Measurements from ENCODE around the gene PPFIA1. TPM values are rescaled to one million over a fixed set of nuclear protein-coding genes. Genes with fewer than 3 reads are reported as not detected.
A peak's percentile ranks its signal among the peaks of the same experiment; 100 is the strongest.
"Not testable (repeated sequence)": the region's sequence is repeated elsewhere in the genome, so short reads cannot be mapped to it uniquely, and the experiment has no call there.

The PPFIA1 gene
- total RNA-seq, 1 experiment from 2014 or later = 75.1 TPM

DNA sequence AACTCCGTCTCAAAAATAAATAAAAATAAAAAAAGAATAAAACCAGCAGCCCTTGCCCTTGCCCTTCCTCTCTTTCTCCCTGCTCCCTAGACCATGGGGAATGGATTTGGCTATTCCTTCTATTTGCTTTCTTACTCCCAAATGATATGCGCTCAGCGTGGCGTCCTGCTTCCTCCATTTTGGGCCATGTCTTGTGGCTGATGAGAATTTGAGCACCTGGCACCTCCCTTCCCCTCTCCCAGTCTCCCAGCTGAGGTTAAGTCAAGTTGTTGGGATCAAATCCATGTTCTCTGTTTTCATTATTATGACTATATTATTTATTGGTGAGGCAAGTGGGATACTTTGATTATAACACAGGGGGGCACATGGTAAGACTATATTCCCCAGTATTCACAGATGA, 117.1 kb downstream of the PPFIA1 start (continued):
- TF ChIP-seq, protein P1, sequence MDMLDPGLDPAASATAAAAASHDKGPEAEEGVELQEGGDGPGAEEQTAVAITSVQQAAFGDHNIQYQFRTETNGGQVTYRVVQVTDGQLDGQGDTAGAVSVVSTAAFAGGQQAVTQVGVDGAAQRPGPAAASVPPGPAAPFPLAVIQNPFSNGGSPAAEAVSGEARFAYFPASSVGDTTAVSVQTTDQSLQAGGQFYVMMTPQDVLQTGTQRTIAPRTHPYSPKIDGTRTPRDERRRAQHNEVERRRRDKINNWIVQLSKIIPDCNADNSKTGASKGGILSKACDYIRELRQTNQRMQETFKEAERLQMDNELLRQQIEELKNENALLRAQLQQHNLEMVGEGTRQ (CRISPR knock-in tag; IDR thresholded peaks at IDR 0.05) = no peak

DNA sequence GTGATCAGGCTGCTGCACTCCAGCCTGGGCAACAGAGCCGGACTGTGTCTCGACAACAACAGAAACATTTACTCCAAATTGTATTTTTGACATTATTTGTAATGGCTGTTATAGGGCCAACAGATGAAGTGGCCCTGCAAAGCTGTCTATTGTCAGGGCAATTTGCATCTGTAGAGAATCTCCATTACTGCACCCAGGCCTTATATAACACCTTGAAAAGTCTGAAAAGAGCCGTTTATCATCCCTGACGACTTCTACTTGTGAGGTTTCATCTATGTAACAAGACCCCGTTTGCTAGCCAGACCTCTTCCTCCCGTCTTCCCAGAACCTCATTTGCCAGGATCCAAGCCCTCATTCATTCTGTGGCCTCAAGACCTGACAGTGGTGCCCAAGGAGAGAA, 118.7 kb downstream of the PPFIA1 start:
- Mint-ChIP-seq H3K27ac (peak overlapping the region; percentile 91), H3K9me3 (no peaks in the 10 kb centered on the region), H3K4me3 (no peak overlapping the region), H3K36me3 (peaks cover 38% of the 10 kb centered on the region), H3K27me3 (ENCODE audit: low read depth) (no peaks in the 10 kb centered on the region), H3K4me1 (peaks cover 44% of the 10 kb centered on the region)
- ChIA-PET POLR2A (no interaction called here), CTCF (interaction anchor here (1.8 kb wide), 1 partner anchor 11 kb away, joined by 5 read pairs; no protein-coding TSS in a partner anchor)
- DNase-seq (ENCODE audit: low spot score) = no peak
- ATAC-seq = peak; percentile 8
- TF ChIP-seq, protein P2, sequence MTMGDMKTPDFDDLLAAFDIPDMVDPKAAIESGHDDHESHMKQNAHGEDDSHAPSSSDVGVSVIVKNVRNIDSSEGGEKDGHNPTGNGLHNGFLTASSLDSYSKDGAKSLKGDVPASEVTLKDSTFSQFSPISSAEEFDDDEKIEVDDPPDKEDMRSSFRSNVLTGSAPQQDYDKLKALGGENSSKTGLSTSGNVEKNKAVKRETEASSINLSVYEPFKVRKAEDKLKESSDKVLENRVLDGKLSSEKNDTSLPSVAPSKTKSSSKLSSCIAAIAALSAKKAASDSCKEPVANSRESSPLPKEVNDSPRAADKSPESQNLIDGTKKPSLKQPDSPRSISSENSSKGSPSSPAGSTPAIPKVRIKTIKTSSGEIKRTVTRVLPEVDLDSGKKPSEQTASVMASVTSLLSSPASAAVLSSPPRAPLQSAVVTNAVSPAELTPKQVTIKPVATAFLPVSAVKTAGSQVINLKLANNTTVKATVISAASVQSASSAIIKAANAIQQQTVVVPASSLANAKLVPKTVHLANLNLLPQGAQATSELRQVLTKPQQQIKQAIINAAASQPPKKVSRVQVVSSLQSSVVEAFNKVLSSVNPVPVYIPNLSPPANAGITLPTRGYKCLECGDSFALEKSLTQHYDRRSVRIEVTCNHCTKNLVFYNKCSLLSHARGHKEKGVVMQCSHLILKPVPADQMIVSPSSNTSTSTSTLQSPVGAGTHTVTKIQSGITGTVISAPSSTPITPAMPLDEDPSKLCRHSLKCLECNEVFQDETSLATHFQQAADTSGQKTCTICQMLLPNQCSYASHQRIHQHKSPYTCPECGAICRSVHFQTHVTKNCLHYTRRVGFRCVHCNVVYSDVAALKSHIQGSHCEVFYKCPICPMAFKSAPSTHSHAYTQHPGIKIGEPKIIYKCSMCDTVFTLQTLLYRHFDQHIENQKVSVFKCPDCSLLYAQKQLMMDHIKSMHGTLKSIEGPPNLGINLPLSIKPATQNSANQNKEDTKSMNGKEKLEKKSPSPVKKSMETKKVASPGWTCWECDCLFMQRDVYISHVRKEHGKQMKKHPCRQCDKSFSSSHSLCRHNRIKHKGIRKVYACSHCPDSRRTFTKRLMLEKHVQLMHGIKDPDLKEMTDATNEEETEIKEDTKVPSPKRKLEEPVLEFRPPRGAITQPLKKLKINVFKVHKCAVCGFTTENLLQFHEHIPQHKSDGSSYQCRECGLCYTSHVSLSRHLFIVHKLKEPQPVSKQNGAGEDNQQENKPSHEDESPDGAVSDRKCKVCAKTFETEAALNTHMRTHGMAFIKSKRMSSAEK (CRISPR knock-in tag; IDR thresholded peaks at IDR 0.05; ENCODE audit: borderline replicate concordance) = no peak
- TF ChIP-seq SMAD4 (CRISPR knock-in tag; IDR thresholded peaks at IDR 0.05) = no peak

DNA sequence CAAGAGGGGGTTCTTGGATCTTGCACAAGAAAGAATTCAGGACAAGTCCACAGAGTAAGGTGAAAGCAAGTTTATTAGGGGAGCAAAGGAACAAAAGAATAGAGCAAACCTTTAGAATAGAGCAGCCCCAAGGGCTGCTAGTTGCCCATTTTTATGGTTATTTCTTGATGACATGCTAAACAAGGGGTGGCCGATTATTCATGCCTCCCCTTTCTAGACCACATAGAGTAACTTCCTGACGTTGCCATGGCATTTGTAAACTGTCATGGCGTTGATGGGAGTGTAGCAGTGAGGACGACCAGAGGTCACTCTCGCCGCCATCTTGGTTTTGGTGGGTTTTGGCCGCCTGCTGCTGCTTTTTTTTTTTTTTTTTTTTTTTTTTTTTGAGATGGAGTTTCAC, 120.4 kb downstream of the PPFIA1 start:
- peaks cover 33% of the 10 kb centered on the region for H3K36me3 Mint-ChIP-seq
- DNase-seq (ENCODE audit: low spot score); H3K4me3 Mint-ChIP-seq; POLR2A ChIA-PET; H3K9me3 Mint-ChIP-seq; H3K27me3 Mint-ChIP-seq (ENCODE audit: low read depth): not testable (repeated sequence)
- TF ChIP-seq ESRRA (CRISPR knock-in tag; IDR thresholded peaks at IDR 0.05; ENCODE audit: borderline replicate concordance) = peak; percentile 76; the same call in 1 of the 2 replicates
- peak; percentile 16 for ATAC-seq
- peak overlapping the region; percentile 83 for H3K27ac Mint-ChIP-seq
- CTCF ChIA-PET = interaction anchor here (0.7 kb wide), 1 partner anchor 178 kb away, joined by 5 read pairs; no protein-coding TSS in a partner anchor
- H3K4me1 Mint-ChIP-seq = peaks cover 33% of the 10 kb centered on the region

DNA sequence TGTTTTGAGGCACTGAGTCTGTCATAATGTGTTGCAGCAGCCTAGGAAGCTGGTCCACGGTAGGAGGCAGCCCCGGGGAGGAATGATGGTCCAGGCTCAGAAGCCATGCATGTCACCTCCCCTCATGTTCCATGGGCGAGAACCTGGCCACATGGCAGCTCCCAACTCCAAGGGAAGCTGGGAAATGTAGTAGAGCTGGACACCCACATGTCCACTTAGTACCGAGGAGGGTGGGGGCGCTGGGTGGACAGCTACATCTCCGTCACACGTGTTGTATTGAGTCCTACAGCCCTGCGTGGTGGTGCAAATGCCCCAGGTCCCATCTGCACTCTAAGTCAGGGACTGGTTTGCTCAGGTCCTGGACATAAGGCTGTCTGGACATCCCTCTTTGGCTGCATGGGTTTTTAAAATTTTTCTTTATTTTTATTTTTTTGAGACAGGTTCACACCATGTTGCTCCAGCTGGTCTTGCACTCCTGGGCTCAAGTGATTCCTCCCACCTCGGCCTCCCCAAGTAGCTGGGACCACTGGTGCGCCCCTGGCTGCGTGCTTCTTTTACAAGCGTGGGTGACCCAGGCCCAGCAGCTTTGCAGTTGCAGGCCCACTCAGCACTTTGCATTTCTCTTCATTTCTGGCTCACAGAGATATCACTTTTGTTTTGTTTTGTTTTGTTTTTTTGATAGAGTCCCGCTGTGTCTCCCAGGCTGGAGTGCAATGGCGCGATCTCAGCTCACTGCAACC, 123.9 kb downstream of the PPFIA1 start:
- peaks cover 28% of the 10 kb centered on the region for H3K4me1 Mint-ChIP-seq
- ATAC-seq = no peak
- ChIA-PET CTCF (no interaction called here), POLR2A (no interaction called here)
- H3K27ac Mint-ChIP-seq = no peak overlapping the region
- DNase-seq (ENCODE audit: low spot score) = no peak
- H3K4me3 Mint-ChIP-seq = no peak overlapping the region
- no peaks in the 10 kb centered on the region for H3K27me3 Mint-ChIP-seq (ENCODE audit: low read depth)
- peaks cover 30% of the 10 kb centered on the region for H3K36me3 Mint-ChIP-seq
- H3K9me3 Mint-ChIP-seq = no peaks in the 10 kb centered on the region
- TF ChIP-seq ZNF396 (CRISPR knock-in tag; IDR thresholded peaks at IDR 0.05; ENCODE audit: borderline replicate concordance) = no peak
- TF ChIP-seq, protein P3, sequence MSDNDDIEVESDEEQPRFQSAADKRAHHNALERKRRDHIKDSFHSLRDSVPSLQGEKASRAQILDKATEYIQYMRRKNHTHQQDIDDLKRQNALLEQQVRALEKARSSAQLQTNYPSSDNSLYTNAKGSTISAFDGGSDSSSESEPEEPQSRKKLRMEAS (CRISPR knock-in tag; IDR thresholded peaks at IDR 0.05) = no peak
- TF ChIP-seq, protein P4, sequence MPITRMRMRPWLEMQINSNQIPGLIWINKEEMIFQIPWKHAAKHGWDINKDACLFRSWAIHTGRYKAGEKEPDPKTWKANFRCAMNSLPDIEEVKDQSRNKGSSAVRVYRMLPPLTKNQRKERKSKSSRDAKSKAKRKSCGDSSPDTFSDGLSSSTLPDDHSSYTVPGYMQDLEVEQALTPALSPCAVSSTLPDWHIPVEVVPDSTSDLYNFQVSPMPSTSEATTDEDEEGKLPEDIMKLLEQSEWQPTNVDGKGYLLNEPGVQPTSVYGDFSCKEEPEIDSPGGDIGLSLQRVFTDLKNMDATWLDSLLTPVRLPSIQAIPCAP (CRISPR knock-in tag; IDR thresholded peaks at IDR 0.05) = no peak
- TF ChIP-seq, protein P5, sequence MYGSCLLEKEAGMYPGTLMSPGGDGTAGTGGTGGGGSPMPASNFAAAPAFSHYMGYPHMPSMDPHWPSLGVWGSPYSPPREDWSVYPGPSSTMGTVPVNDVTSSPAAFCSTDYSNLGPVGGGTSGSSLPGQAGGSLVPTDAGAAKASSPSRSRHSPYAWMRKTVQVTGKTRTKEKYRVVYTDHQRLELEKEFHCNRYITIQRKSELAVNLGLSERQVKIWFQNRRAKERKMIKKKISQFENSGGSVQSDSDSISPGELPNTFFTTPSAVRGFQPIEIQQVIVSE (CRISPR knock-in tag; IDR thresholded peaks at IDR 0.05; ENCODE audit: borderline replicate concordance) = no peak
- TF ChIP-seq, protein P6, sequence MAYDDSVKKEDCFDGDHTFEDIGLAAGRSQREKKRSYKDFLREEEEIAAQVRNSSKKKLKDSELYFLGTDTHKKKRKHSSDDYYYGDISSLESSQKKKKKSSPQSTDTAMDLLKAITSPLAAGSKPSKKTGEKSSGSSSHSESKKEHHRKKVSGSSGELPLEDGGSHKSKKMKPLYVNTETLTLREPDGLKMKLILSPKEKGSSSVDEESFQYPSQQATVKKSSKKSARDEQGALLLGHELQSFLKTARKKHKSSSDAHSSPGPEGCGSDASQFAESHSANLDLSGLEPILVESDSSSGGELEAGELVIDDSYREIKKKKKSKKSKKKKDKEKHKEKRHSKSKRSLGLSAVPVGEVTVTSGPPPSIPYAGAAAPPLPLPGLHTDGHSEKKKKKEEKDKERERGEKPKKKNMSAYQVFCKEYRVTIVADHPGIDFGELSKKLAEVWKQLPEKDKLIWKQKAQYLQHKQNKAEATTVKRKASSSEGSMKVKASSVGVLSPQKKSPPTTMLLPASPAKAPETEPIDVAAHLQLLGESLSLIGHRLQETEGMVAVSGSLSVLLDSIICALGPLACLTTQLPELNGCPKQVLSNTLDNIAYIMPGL (CRISPR knock-in tag; IDR thresholded peaks at IDR 0.05) = no peak
- no peak for TF ChIP-seq SMAD3 (CRISPR knock-in tag; IDR thresholded peaks at IDR 0.05; ENCODE audit: borderline replicate concordance)
- TF ChIP-seq SOX15 (CRISPR knock-in tag; IDR thresholded peaks at IDR 0.05) = no peak
- TF ChIP-seq, protein P7, sequence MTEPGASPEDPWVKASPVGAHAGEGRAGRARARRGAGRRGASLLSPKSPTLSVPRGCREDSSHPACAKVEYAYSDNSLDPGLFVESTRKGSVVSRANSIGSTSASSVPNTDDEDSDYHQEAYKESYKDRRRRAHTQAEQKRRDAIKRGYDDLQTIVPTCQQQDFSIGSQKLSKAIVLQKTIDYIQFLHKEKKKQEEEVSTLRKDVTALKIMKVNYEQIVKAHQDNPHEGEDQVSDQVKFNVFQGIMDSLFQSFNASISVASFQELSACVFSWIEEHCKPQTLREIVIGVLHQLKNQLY (CRISPR knock-in tag; IDR thresholded peaks at IDR 0.05) = no peak
- no peak for TF ChIP-seq IRF2 (CRISPR knock-in tag; IDR thresholded peaks at IDR 0.05; ENCODE audit: borderline replicate concordance, low read depth)
- no peak for TF ChIP-seq TEAD4 (CRISPR knock-in tag; IDR thresholded peaks at IDR 0.05)
- TF ChIP-seq CREB1 (CRISPR knock-in tag; IDR thresholded peaks at IDR 0.05) = no peak

Measured in WTC11 (cell line).